ENCODE measurements around the gene RPRD1A.

- TF ChIP-seq CTCF (IDR thresholded peaks at IDR 0.05) (no peak), POLR2A (IDR thresholded peaks at IDR 0.05) (no peak), POLR2AphosphoS5 (IDR thresholded peaks at IDR 0.05) (no peak)
Measured at GRCh38 chr18:35982409-35983114, 84.8 kb downstream of the RPRD1A start.
